ENCODE results near the gene CORO6. TPM values are rescaled to one million over a fixed set of nuclear protein-coding genes. Genes with fewer than 3 reads are reported as not detected.

The CORO6 gene
- total RNA-seq, result 0.60 and 4.3 TPM in 2 replicates

GRCh38 chr17:29622337-29623282, at the start of gene CORO6:
CORO6 (minus strand) TSS chr17:29622912; CDS start chr17:29621421, 1,491 bp downstream.

DNA sequence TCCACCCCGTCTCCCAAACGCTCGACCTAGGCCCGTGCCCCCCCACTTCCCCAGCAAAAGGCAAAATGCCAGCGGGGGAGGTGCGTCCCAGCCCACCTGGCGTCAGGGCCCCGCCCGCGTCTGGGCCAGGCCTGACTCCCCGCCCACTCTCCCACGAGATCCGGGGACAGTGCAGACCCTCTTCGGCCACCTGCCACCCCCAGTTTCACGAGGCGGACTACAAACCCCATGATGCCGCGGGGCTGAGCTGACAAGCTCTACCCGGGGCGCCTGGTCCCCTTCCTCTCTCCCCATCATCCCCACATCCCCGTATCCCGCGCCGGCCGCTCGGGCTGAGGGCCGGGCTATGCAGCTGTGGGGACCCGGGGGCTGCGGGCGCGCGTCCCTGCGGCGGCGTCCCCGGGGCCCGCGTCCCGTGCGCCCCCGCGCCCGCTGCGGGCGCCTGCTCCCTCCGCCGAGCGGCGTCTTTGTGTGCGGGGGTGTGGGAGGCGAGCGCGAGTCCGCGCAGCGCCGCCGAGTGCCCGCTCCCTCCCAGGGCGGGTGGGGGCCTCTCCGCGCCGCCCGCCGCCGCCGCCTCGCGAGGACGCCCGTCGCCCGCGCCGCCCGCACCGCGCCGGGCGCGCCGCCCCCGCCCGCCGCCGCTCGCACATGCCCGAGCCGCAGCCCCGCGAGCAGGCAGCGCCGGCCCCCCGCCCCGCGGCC, 29.7 kb downstream of the CORO6 start, which contains the start of gene ANKRD13B:
Gene ANKRD13B, plus strand, starts transcription at position 283 of the 702 bp plus-strand sequence. CDS start 490 bp downstream, outside the sequence.

DNA sequence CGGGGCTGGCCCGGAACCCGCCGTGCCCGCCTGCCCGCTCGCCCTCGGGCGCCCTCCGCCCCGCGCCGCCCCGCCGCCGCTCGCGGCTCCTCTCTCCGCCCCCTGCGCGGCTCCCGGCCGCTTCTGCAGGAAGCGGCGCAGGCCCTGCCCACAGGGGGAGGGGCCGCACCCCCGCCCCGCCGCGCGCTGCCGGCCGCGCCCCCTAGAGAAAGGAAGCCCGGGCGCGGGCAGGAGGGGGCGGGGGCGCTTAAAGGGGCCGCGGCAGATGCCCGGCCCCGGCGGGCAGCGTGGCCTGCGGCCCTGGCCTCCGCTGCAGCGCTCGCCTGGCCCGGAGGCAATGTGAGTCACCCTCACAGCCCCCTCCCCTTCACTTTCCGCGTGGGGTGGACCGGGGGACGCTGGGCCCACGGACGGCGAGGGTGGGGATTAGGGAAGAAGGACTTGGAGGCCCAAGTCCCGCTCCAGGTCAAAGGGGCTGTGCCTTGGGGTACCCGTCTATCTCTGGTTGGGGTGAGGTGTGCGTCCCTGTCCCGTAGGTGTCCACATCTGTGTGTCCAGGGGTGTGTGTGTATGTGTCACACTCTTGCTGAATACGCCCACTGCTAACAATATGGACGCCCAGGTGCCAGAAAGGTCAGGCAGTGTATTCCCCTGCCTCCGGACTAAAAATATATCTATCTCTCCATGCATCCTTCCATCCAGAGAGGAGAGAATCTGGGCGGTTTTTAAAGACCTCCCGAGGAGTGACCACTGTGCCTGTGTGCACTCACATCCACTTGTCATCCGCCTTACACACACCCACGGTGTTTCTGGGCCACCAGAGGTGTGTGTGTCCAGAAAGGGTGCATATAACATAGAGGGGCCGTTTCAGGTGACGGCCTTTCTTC, 32.9 kb downstream of the CORO6 start, which contains the start of gene GIT1:
Gene GIT1, minus strand, starts transcription at position 125 of the 887 bp plus-strand sequence. CDS start 270 bp downstream, outside the sequence.

GRCh38 chr17:29568331-29569244, 54.1 kb downstream of the CORO6 start, which contains the start of gene TP53I13:
TP53I13 (plus strand) TSS chr17:29568701; CDS start chr17:29568759, 58 bp downstream.

GRCh38 chr17:29566473-29567303, 56.0 kb downstream of the CORO6 start, which contains the start of gene ABHD15:
ABHD15 (minus strand) TSS chr17:29567037; CDS start chr17:29566966, 71 bp downstream.

Other genes starting within 250 kb of the CORO6 start
- 29.2 and 32.8 TPM in 2 replicates for gene TAOK1, start 232.5 kb downstream of the CORO6 start, total RNA-seq
- 5.5 and 5.9 TPM in 2 replicates for gene ABHD15, start 55.9 kb downstream of the CORO6 start, total RNA-seq
- gene TP53I13, start 54.2 kb downstream of the CORO6 start, total RNA-seq, result 25.1 and 37.6 TPM in 2 replicates
- 59.1 and 61.0 TPM in 2 replicates for gene GIT1, start 33.3 kb downstream of the CORO6 start, total RNA-seq
- gene ANKRD13B, start 29.8 kb downstream of the CORO6 start, total RNA-seq, result 7.3 and 10.7 TPM in 2 replicates

Measured in mammary microvascular endothelial cell (primary cell).